Uterus (tissue), 2 donors: ENCODE results near the gene SNX12.

ENCODE experiments used
- POLR2A ChIP-seq, 2 donors: fragments of 450-650 bp; IDR thresholded peaks; one replicate each; pipeline ENCODE4 v1.6.1; 2016; ENCODE audit warnings: antibody characterized with exemption in 2 of 2, mild to moderate bottlenecking in 1 of 2, moderate library complexity in 1 of 2
- TF ChIP-seq, protein P1 (sequence below), 4 experiments: fragments of 200-600 bp in 2 of 4; fragments of 450-650 bp in 2 of 4; sonication (generic) in 2 of 4; IDR thresholded peaks; one replicate each; pipeline ENCODE4 v1.5.1; 2016 to 2019; ENCODE audit warnings: antibody characterized with exemption in 4 of 4, mild to moderate bottlenecking in 2 of 4, moderate library complexity in 1 of 4

DNA sequence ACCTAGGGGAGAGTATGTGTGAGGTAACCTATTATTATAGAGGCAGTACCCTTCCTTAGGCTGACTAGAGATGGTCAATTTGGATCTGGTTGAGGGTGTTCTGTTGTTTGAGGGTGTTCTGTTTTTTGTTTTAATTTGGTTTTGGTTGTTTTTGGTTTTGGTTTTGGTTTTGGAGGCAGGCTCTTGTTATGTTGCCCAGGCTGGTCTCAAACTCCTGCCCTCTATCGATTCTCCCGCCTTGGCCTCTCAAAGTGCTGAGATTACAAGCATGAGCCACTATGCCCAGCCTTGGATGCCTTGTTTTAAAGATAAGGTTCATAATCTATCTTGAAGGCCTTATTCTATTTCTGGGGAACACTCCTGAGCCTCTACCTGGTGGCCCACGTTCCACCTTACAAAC lies 37.5 kb upstream of the SNX12 start:
- no peak for TF ChIP-seq POLR2A (IDR thresholded peaks at IDR 0.05)
- TF ChIP-seq, protein P1, sequence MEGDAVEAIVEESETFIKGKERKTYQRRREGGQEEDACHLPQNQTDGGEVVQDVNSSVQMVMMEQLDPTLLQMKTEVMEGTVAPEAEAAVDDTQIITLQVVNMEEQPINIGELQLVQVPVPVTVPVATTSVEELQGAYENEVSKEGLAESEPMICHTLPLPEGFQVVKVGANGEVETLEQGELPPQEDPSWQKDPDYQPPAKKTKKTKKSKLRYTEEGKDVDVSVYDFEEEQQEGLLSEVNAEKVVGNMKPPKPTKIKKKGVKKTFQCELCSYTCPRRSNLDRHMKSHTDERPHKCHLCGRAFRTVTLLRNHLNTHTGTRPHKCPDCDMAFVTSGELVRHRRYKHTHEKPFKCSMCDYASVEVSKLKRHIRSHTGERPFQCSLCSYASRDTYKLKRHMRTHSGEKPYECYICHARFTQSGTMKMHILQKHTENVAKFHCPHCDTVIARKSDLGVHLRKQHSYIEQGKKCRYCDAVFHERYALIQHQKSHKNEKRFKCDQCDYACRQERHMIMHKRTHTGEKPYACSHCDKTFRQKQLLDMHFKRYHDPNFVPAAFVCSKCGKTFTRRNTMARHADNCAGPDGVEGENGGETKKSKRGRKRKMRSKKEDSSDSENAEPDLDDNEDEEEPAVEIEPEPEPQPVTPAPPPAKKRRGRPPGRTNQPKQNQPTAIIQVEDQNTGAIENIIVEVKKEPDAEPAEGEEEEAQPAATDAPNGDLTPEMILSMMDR (IDR thresholded peaks at IDR 0.05), result no peak
